A673 (cell line): ENCODE measurements around the gene CADPS2. TPM values are rescaled to one million over a fixed set of nuclear protein-coding genes. Genes with fewer than 3 reads are reported as not detected.

ENCODE experiments used
- BruUV-seq: library from RNA; stranded (reverse); fragments of 400-500 nt; replicated peaks from 2 replicates; lab custom pipeline; 2021; lab: Mats Ljungman, UMichigan
- CTCF ChIA-PET: fragments of 300-600 bp; sonication (Branson Sonifier 250); formaldehyde crosslinking; loops from one replicate; lab custom pipeline; 2022; ENCODE audit warnings: antibody characterized with exemption; lab: Charles Lee
- POLR2A ChIA-PET: fragments of 300-600 bp; sonication (Branson Sonifier 250); formaldehyde crosslinking; loops from one replicate; lab custom pipeline; 2022; ENCODE audit warnings: antibody characterized with exemption; ENCODE audit not compliant: low non-redundant PET; lab: Charles Lee
- DNase-seq: peaks from one replicate; pipeline ENCODE4 v3.0.0-alpha.2; 2015; ENCODE audit warnings: low spot score
- H3K27ac ChIP-seq: fragments of 200-600 bp; sonication (generic); 2 replicates; pipeline ENCODE4 v1.5.1; 2016; ENCODE audit warnings: mixed run types, low read depth, mild to moderate bottlenecking, mixed read lengths, antibody characterized with exemption, low read length; ENCODE audit not compliant: poor library complexity, severe bottlenecking
- H3K27me3 ChIP-seq: fragments of 200-600 bp; sonication (generic); replicated peaks from 2 replicates; pipeline ENCODE4 v1.6.1; 2017; ENCODE audit warnings: mixed run types, low read depth, mild to moderate bottlenecking, mixed read lengths, antibody characterized with exemption, low read length; ENCODE audit not compliant: insufficient read depth, poor library complexity
- H3K36me3 ChIP-seq: fragments of 200-600 bp; sonication (generic); 2 replicates; pipeline ENCODE4 v1.6.1; 2016; ENCODE audit warnings: mixed run types, mild to moderate bottlenecking, mixed read lengths, antibody characterized with exemption, low read length; ENCODE audit not compliant: insufficient read depth, poor library complexity, severe bottlenecking
- H3K4me1 ChIP-seq: fragments of 200-600 bp; sonication (generic); 2 replicates; pipeline ENCODE4 v1.6.1; 2017; ENCODE audit warnings: mixed run types, mild to moderate bottlenecking, mixed read lengths, antibody characterized with exemption, low read length; ENCODE audit not compliant: insufficient read depth, poor library complexity, severe bottlenecking
- H3K4me3 ChIP-seq: fragments of 200-600 bp; sonication (generic); 2 replicates; pipeline ENCODE4 v1.5.1; 2016; ENCODE audit warnings: low read depth, mixed run types, mild to moderate bottlenecking, mixed read lengths, low read length; ENCODE audit not compliant: poor library complexity, severe bottlenecking
- H3K9me3 ChIP-seq: fragments of 200-600 bp; sonication (generic); 2 replicates; pipeline ENCODE4 v1.6.1; 2016; ENCODE audit warnings: mixed run types, low read depth, mild to moderate bottlenecking, mixed read lengths, antibody characterized with exemption, low read length; ENCODE audit not compliant: poor library complexity, severe bottlenecking
- CTCF ChIP-seq: fragments of 300-800, 200-600 bp; sonication (generic); conservative IDR thresholded peaks from 2 replicates; pipeline ENCODE4 v1.5.1; 2017; ENCODE audit warnings: low read depth, mild to moderate bottlenecking, antibody characterized with exemption, low read length, moderate library complexity, mixed read lengths
- EZH2 ChIP-seq: fragments of 200-600 bp; sonication (generic); IDR thresholded peaks from 2 replicates; pipeline ENCODE4 v1.6.1; 2017; ENCODE audit warnings: borderline replicate concordance, low read depth, mild to moderate bottlenecking, mixed read lengths, antibody characterized with exemption, low read length; ENCODE audit not compliant: poor library complexity, severe bottlenecking
- intact Hi-C: fragments of 100-400 bp; cut with micrococcal nuclease; formaldehyde crosslinking; loops from one replicate; pipeline ENCODE4 v1.10.0; 2022; ENCODE audit not compliant: unreplicated experiment
- total RNA-seq: library from RNA; stranded (reverse); gene quantifications from 2 replicates; pipeline ENCODE4 v1.2.3, GENCODE V29; 2021

Gene CADPS2
- total RNA-seq, 1 experiment from 2014 or later: 81.3 TPM

- Histone ChIP-seq H3K36me3 (peaks cover 8% of the 10 kb centered on the region), H3K27me3 (no peaks in the 10 kb centered on the region), H3K27ac (no peak overlapping the region), H3K9me3 (no peaks in the 10 kb centered on the region), H3K4me3 (no peak overlapping the region), H3K4me1 (peaks cover 4% of the 10 kb centered on the region)
- no peak for DNase-seq
- CTCF ChIA-PET: no interaction called here
- BruUV-seq: no TSS peak
- TF ChIP-seq CTCF (no peak), EZH2 (no peak)
- intact Hi-C loops: no loop called here
- POLR2A ChIA-PET: no interaction called here
These were observed 58.5 kb downstream of the CADPS2 start for GRCh38 chr7:122827763-122828162.

- intact Hi-C loops: no loop called here
- Histone ChIP-seq H3K27ac (no peak overlapping the region), H3K4me1 (peaks cover 6% of the 10 kb centered on the region), H3K4me3 (no peak overlapping the region), H3K9me3 (no peaks in the 10 kb centered on the region), H3K36me3 (no peaks in the 10 kb centered on the region), H3K27me3 (no peaks in the 10 kb centered on the region)
- ChIA-PET POLR2A (no interaction called here), CTCF (no interaction called here)
- no TSS peak for BruUV-seq
- TF ChIP-seq CTCF (no peak), EZH2 (no peak)
- no peak for DNase-seq
These were observed 72.4 kb downstream of the CADPS2 start for GRCh38 chr7:122813845-122814244.

- Histone ChIP-seq H3K9me3 (no peaks in the 10 kb centered on the region), H3K4me1 (peaks cover 54% of the 10 kb centered on the region), H3K4me3 (no peak overlapping the region), H3K36me3 (no peaks in the 10 kb centered on the region), H3K27ac (peak overlapping the region; percentile 36), H3K27me3 (no peaks in the 10 kb centered on the region)
- TF ChIP-seq CTCF (no peak), EZH2 (no peak)
- ChIA-PET CTCF (interaction anchor here (0.7 to 1.5 kb wide), 3 partner anchors 11 to 26 kb away, joined by 3 to 8 read pairs (median 3); no protein-coding TSS in a partner anchor), POLR2A (interaction anchor here (0.7 kb wide), 1 partner anchor 32 kb away, joined by 14 read pairs; no protein-coding TSS in a partner anchor)
- DNase-seq: no peak
- BruUV-seq: no TSS peak
- intact Hi-C loops: loop anchor here (5.0 kb wide), 3 partner anchors 83 to 348 kb away; partner anchors contain the start of gene CADPS2
These were observed 82.4 kb downstream of the CADPS2 start for GRCh38 chr7:122803851-122804250.
